IMR-90 (cell line): Measurements from ENCODE around the gene DAP3. TPM values are rescaled to one million over a fixed set of nuclear protein-coding genes. Genes with fewer than 3 reads are reported as not detected.

Experiments used
- ATAC-seq: fragments of 200-7000 bp; cut with Tn5 transposase; 2 replicates; pipeline ENCODE4 v1.9.1; 2020; ENCODE audit warnings: low read depth, mild to moderate bottlenecking, moderate library complexity
- BruUV-seq: library from RNA; stranded (reverse); fragments of 400-500 nt; replicated peaks from 2 replicates; lab custom pipeline; 2021; lab: Mats Ljungman, UMichigan
- CTCF ChIA-PET: fragments of 300-600 bp; formaldehyde crosslinking; extraction: SDS; loops from one replicate; lab custom pipeline; 2021; ENCODE audit warnings: antibody characterized with exemption; lab: Yijun Ruan, JAX
- POLR2A ChIA-PET: fragments of 300-600 bp; sonication (Branson Sonifier 250); formaldehyde crosslinking; loops from one replicate; lab custom pipeline; 2022; ENCODE audit warnings: antibody characterized with exemption; ENCODE audit not compliant: unreplicated experiment; lab: Charles Lee
- DNase-seq: peaks from one replicate; pipeline ENCODE4 v3.0.0; 2013
- H2AFZ ChIP-seq: replicated peaks from 2 replicates; pipeline ENCODE3; 2013; ENCODE audit warnings: low read length, mild to moderate bottlenecking; ENCODE audit not compliant: poor library complexity
- H2AK5ac ChIP-seq: 2 replicates; pipeline ENCODE4 v1.6.1; 2013; ENCODE audit warnings: low read depth, low read length, inconsistent platforms
- H2AK9ac ChIP-seq: replicated peaks from 2 replicates; pipeline ENCODE3; 2013; ENCODE audit warnings: mild to moderate bottlenecking, low read depth, low read length, moderate library complexity; ENCODE audit not compliant: poor library complexity
- H2BK120ac ChIP-seq: 2 replicates; pipeline ENCODE4 v1.6.1; 2013; ENCODE audit warnings: low read depth, low read length, inconsistent platforms
- H2BK15ac ChIP-seq: 3 replicates; pipeline ENCODE4 v1.6.1; 2013; ENCODE audit warnings: low read depth, low read length, inconsistent platforms
- H2BK20ac ChIP-seq: 2 replicates; pipeline ENCODE4 v1.6.1; 2013; ENCODE audit warnings: low read depth, mild to moderate bottlenecking, inconsistent platforms, low read length, moderate library complexity
- H2BK5ac ChIP-seq: 2 replicates; pipeline ENCODE4 v1.6.1; 2013; ENCODE audit warnings: mild to moderate bottlenecking, low read depth, low read length, inconsistent platforms; ENCODE audit not compliant: poor library complexity, severe bottlenecking
- H3K14ac ChIP-seq: replicated peaks from 2 replicates; pipeline ENCODE4 v1.6.1; 2013; ENCODE audit warnings: low read depth, low read length, inconsistent platforms
- H3K18ac ChIP-seq: 2 replicates; pipeline ENCODE4 v1.6.1; 2013; ENCODE audit warnings: low read depth, low read length, control low read depth
- H3K23ac ChIP-seq: 2 replicates; pipeline ENCODE4 v1.6.1; 2013; ENCODE audit warnings: low read depth, low read length, inconsistent platforms
- H3K27ac ChIP-seq: 2 replicates; pipeline ENCODE4 v1.5.1; 2013; ENCODE audit warnings: mild to moderate bottlenecking, control low read depth, low read length; ENCODE audit not compliant: insufficient read depth
- H3K27me3 ChIP-seq: 2 replicates; pipeline ENCODE4 v1.6.1; 2013; ENCODE audit warnings: low read length; ENCODE audit not compliant: control insufficient read depth, insufficient read depth
- H3K36me3 ChIP-seq: 2 replicates; pipeline ENCODE4 v1.6.1; 2013; ENCODE audit warnings: low read length, mixed read lengths; ENCODE audit not compliant: control insufficient read depth, insufficient read depth
- H3K4ac ChIP-seq: 2 replicates; pipeline ENCODE4 v1.6.1; 2013; ENCODE audit warnings: low read depth, low read length, inconsistent platforms
- H3K4me1 ChIP-seq: 2 replicates; pipeline ENCODE4 v1.6.1; 2013; ENCODE audit warnings: low read length, mixed read lengths; ENCODE audit not compliant: control insufficient read depth, insufficient read depth
- H3K4me2 ChIP-seq: 2 replicates; pipeline ENCODE4 v1.6.1; 2013; ENCODE audit warnings: low read depth, mild to moderate bottlenecking, control low read depth, low read length, moderate library complexity
- H3K4me3 ChIP-seq: 2 replicates; pipeline ENCODE4 v1.5.1; 2013; ENCODE audit warnings: low read depth, mild to moderate bottlenecking, control low read depth, low read length, moderate library complexity; ENCODE audit not compliant: insufficient read depth
- H3K56ac ChIP-seq: 2 replicates; pipeline ENCODE4 v1.6.1; 2013; ENCODE audit warnings: low read length, inconsistent platforms; ENCODE audit not compliant: insufficient read depth; ENCODE audit errors: extremely low read depth
- H3K79me1 ChIP-seq, 2 experiments: 2 replicates each; pipeline ENCODE4 v1.6.1; 2013; ENCODE audit warnings: low read length in 2 of 2, inconsistent platforms in 1 of 2, low read depth in 1 of 2
- H3K9ac ChIP-seq: 2 replicates; pipeline ENCODE4 v1.6.1; 2013; ENCODE audit warnings: low read depth, low read length, control low read depth
- H3K9me1 ChIP-seq: 2 replicates; pipeline ENCODE4 v1.6.1; 2013; ENCODE audit warnings: low read length, inconsistent platforms; ENCODE audit not compliant: insufficient read depth
- H3K9me3 ChIP-seq: 2 replicates; pipeline ENCODE4 v1.6.1; 2013; ENCODE audit warnings: low read length; ENCODE audit not compliant: control insufficient read depth, insufficient read depth
- H4K20me1 ChIP-seq: 2 replicates; pipeline ENCODE4 v1.6.1; 2013; ENCODE audit warnings: low read length, inconsistent platforms; ENCODE audit not compliant: insufficient read depth
- H4K5ac ChIP-seq: 2 replicates; pipeline ENCODE4 v1.6.1; 2013; ENCODE audit warnings: mild to moderate bottlenecking, low read depth, low read length, control low read depth
- H4K8ac ChIP-seq, 2 experiments: 2 replicates each; pipeline ENCODE4 v1.6.1; 2013; ENCODE audit warnings: low read depth in 2 of 2, low read length in 2 of 2, control low read depth in 1 of 2, inconsistent platforms in 1 of 2
- H4K91ac ChIP-seq: 2 replicates; pipeline ENCODE4 v1.6.1; 2013; ENCODE audit warnings: low read depth, low read length, inconsistent platforms; ENCODE audit not compliant: insufficient read depth
- RAD21 ChIP-seq: IDR thresholded peaks from 2 replicates; pipeline ENCODE4 v1.6.1; 2012; ENCODE audit warnings: low read length, improper control_type of control experiment
- WGBS, 2 experiments: methylation state at CpG; one replicate each; pipeline versions ENCODE4 v1.1.5 to v1.1.7; 2013; ENCODE audit warnings: missing lambda C conversion rate in 2 of 2; ENCODE audit not compliant: insufficient read length in 1 of 2; ENCODE audit errors: extremely low coverage in 2 of 2; 5-methylcytosine and 5-hydroxymethylcytosine counted together
- dilution Hi-C: fragments of 300-500 bp; cut with HindIII; formaldehyde crosslinking; loops from one replicate; pipeline ENCODE4 v1.14.3; 2018; ENCODE audit warnings: low sequenced_read_pairs; ENCODE audit not compliant: unreplicated experiment
- in situ Hi-C: fragments of 300-500 bp; cut with MboI; formaldehyde crosslinking; loops from 3 replicates; pipeline ENCODE4 v1.14.3; 2019; ENCODE audit warnings: low sequenced_read_pairs, inconsistent platforms, mixed read lengths
- intact Hi-C: fragments of 100-400 bp; cut with micrococcal nuclease; formaldehyde crosslinking; loops from 2 replicates; pipeline ENCODE4 v1.10.0; 2022
- polyA plus RNA-seq, 3 experiments: library from polyadenylated mRNA; depleted of rRNA; stranded (reverse); fragments of >200 nt; gene quantifications; 2 replicates each; pipeline ENCODE4 v1.2.3, GENCODE V29; 2012; ENCODE audit warnings: low replicate concordance in 1 of 3
- total RNA-seq: library from RNA; depleted of rRNA; stranded (reverse); fragments of >200 nt; gene quantifications from 2 replicates; pipeline ENCODE4 v1.2.3, GENCODE V29; 2012

DAP3 gene
- total and polyA plus RNA-seq, 2 of the 4 experiments (the other 2 are of a cell fraction): 48.6 to 126 TPM

DNA sequence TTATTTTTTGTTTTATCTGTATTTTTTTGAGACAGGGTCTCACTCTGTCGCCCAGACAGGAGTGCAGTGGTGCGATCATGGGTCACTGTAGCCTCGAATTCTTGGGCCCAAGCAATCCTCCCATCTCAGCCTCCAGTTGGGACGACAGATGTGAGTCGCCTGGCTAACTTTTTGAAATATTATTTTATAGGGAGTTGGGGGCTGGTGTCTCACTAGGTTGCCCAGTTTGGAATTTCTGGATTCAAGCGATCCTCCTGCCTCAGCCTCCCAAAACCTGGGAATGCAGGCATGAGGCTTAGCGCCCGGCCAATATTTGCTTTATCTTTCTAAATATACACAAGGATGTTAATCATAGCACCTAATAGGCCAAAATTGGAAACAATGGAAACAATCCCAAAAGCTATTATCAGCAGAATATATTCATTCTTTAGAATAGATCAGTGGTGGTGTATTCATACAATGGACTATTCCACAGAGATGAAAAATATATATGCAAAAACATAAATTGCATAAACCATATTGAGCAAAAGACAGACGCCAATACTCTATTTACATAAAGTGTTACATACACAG is 55.9 kb downstream of the DAP3 start:
- CTCF ChIA-PET: interaction anchor here (0.6 kb wide), 1 partner anchor 63 kb away, joined by 8 read pairs; no protein-coding TSS in a partner anchor
- Histone ChIP-seq H4K5ac (peak overlapping the region; percentile 45; the same call in 1 of the 2 replicates), H2BK20ac (no peak overlapping the region), H3K23ac (peak overlapping the region; percentile 61; the same call in 1 of the 2 replicates), H3K4me2 (peak overlapping the region; percentile 83), H2AK5ac (peak overlapping the region; percentile 43; the same call in 1 of the 2 replicates), H2AFZ (peak overlapping the region; percentile 89), H4K8ac (peak overlapping the region; percentile 65 to 79; a peak in 3 of 4 replicates), H4K20me1 (no peaks in the 10 kb centered on the region), H3K14ac (peak overlapping the region; percentile 80), H3K9ac (peak overlapping the region; percentile 85), H3K56ac (peak overlapping the region; percentile 86; the same call in 1 of the 2 replicates), H3K4ac (peak overlapping the region; percentile 59), H3K79me1 (peaks cover 3 to 8% of the 10 kb centered on the region in 2 experiments; a peak in 1 of 4 replicates), H2BK5ac (peak overlapping the region; percentile 60), H3K4me1 (no peaks in the 10 kb centered on the region), H3K27ac (no peak overlapping the region), H3K18ac (no peak overlapping the region), H2BK15ac (no peak overlapping the region), H4K91ac (peak overlapping the region; percentile 55; the same call in 1 of the 2 replicates), H3K36me3 (peaks cover 11% of the 10 kb centered on the region; the same call in 1 of the 2 replicates), H3K4me3 (peak overlapping the region; percentile 60), H3K9me1 (0 out of 2 replicates have a peak, but pooled peaks cover 3% of the 10 kb centered on the region), H3K9me3 (no peaks in the 10 kb centered on the region), H2AK9ac (peak overlapping the region; percentile 13), H2BK120ac (no peak overlapping the region), H3K27me3 (no peaks in the 10 kb centered on the region)
- no TSS peak for BruUV-seq
- no CpG with 5 or more reads among the region's 9 CpGs for WGBS, 2 experiments
- dilution Hi-C loops: no loop called here
- DNase-seq (no peak), ATAC-seq (no peak)
- in situ Hi-C loops: no loop called here
- POLR2A ChIA-PET: no interaction called here
- TF ChIP-seq RAD21: no peak
- intact Hi-C loops: no loop called here
